IPS-18c (cell line): ENCODE results near the gene PAMR1.

Experiments
- H3K4me3 ChIP-seq: 2 replicates; pipeline ENCODE4 v1.7.0; 2013; ENCODE audit warnings: low read depth, mild to moderate bottlenecking, low read length, moderate library complexity; ENCODE audit not compliant: insufficient read depth
- H3K9me3 ChIP-seq: one replicate; pipeline ENCODE4 v1.6.1; 2013; ENCODE audit warnings: mild to moderate bottlenecking, low read length, moderate library complexity; ENCODE audit not compliant: control insufficient read depth, insufficient read depth

PAMR1 gene

GRCh38 chr11:35398881-35399280 is 126.5 kb downstream of the PAMR1 start:
- Histone ChIP-seq H3K4me3 (no peak overlapping the region), H3K9me3 (peaks cover 2% of the 10 kb centered on the region)

- Histone ChIP-seq H3K9me3 (peaks cover 2% of the 10 kb centered on the region), H3K4me3 (no peak overlapping the region)
Observed at GRCh38 chr11:35394941-35395340, 130.5 kb downstream of the PAMR1 start.

- no peak overlapping the region for H3K4me3 ChIP-seq
Observed at GRCh38 chr11:35393098-35393497, 132.3 kb downstream of the PAMR1 start.

GRCh38 chr11:35391922-35392688 is 133.3 kb downstream of the PAMR1 start:
- no peak overlapping the region for H3K4me3 ChIP-seq
- H3K9me3 ChIP-seq: no peaks in the 10 kb centered on the region

More at GRCh38 chr11:35393098-35393497, 132.3 kb downstream of the PAMR1 start:
- H3K9me3 ChIP-seq: peaks cover 2% of the 10 kb centered on the region

GRCh38 chr11:35390737-35391682 is 134.4 kb downstream of the PAMR1 start:
- Histone ChIP-seq H3K4me3 (no peak overlapping the region), H3K9me3 (no peaks in the 10 kb centered on the region)

DNA sequence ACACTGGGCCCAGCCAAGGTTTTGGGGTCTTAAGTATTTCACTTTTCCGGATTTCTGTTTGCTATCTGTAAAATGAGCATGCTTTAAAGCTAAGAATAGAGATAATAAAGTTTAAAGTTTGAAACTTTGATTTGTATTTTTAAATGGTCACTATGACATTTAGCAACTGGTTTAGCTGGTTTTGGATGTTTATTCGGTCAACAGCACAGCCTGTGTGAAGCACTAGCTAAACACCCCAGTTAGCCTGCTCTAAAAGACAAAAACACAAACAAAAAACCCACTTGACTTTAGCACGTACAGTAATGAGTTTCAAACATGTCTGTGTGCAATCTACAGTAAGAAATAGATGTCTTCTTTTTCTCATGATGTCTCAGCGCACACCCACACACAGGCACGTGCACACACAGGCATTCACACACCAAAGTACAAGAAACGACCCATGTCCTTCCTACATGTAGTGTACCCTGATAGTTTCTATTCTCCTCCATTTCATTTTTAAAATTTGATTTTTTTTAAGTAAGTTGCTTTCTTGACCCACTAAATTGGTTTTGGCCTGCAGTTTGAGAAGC is 135.4 kb downstream of the PAMR1 start:
- Histone ChIP-seq H3K4me3 (no peak overlapping the region), H3K9me3 (no peaks in the 10 kb centered on the region)

DNA sequence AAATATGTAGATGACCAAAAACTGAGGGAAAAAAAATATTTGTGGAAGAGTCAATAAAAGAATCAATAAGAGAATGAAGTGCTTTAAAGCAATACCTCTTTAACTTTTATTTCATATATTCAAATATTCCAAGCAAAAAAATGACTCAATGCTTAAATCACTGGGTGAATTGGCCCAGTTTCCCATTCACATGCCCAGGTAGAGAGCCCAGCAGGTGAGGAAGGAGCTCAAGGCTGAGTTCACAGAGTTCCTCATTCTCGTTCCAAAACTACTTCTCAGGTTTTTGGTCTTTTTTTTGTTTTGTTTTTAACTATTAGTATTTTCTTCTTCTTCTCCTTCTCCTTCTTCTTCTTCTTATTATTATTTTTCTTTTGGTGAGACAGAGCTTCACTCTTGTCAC is 136.3 kb downstream of the PAMR1 start:
- Histone ChIP-seq H3K4me3 (no peak overlapping the region), H3K9me3 (no peaks in the 10 kb centered on the region)

GRCh38 chr11:35388061-35388460 is 137.4 kb downstream of the PAMR1 start:
- Histone ChIP-seq H3K4me3 (no peak overlapping the region), H3K9me3 (no peaks in the 10 kb centered on the region)

DNA sequence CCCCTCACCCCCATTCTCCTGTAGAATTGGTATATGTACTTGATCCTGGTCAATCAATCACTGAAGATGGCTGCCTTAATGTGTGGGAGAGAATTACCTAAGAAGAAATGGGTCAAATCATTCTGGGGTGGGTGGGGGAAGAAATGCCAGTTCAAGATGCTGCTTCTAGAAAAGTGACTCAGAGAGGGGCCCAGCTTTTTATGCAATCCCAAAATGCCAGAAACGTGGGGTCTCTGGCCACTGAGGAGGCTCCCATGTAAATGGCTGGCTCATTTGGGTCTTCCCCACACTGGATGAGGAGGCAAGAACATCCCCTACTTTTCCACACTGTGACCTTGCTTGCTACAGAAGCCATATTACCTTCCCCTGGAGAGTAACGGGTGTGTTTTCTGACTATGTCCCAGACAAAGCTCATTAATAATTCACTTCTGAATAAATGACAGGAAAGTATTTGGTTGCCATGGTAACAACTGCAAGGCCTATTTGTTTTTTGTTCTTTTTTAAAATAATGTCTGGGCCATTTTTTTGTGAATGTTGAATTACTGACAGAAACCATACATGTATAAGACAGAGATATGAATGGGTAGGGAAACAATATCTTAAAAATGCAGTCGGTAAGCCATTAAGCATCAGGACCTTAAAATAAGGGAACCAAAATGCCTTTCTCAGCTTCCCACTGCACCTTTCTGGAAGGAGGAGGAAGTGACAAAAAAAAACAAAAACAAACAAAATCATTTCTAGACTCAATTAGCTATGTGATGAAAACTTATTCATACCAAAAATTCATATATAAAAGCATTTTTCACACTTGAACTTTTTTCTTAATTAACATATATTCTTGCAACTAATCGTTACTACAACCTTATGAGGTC is 138.1 kb downstream of the PAMR1 start:
- H3K9me3 ChIP-seq: no peaks in the 10 kb centered on the region
- no peak overlapping the region for H3K4me3 ChIP-seq

DNA sequence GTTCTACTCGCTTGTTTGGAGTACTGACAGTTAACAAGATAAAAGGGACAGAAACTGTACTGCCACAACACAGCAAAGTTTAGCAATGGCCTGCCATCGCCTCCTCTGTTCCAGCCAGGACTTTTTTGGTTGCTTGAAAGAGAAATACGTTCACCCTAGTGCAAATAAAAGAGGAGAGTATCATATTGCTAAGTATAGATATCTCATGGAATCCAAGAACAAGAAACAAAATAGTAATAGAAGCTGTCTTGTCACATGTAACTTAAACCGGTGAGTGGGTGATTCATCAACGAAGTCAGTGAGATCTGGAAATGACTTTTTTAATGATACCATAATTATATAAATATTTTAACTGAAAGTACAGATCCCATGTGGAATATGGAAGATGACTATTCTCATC is 141.5 kb downstream of the PAMR1 start:
- Histone ChIP-seq H3K4me3 (no peak overlapping the region), H3K9me3 (no peaks in the 10 kb centered on the region)
